Measurements from ENCODE around the gene ZNF232.
"Not testable (repeated sequence)": the region's sequence is repeated elsewhere in the genome, so short reads cannot be mapped to it uniquely, and the experiment has no call there.

ZNF232 gene

GRCh38 chr17:5092218-5093010 is 19.3 kb downstream of the ZNF232 start:
- no peak for DNase-seq

- DNase-seq: no peak
Observed at GRCh38 chr17:5080591-5080990, 31.1 kb downstream of the ZNF232 start.

GRCh38 chr17:5078106-5079028 is 33.3 kb downstream of the ZNF232 start, which contains the start of gene ZFP3:
ZFP3 (plus strand) TSS chr17:5078467; CDS start chr17:5091505, 13,038 bp downstream.
- DNase-seq: no peak

- DNase-seq: no peak
Observed at GRCh38 chr17:5077781-5078105, 33.9 kb downstream of the ZNF232 start.

- DNase-seq: not testable (repeated sequence)
Observed at GRCh38 chr17:5077275-5077674, 34.4 kb downstream of the ZNF232 start.

GRCh38 chr17:5075472-5075871 is 36.2 kb downstream of the ZNF232 start:
- not testable (repeated sequence) for DNase-seq

- DNase-seq: no peak
Observed at GRCh38 chr17:5069724-5070123, 42.0 kb downstream of the ZNF232 start.

- no peak for DNase-seq
Observed at GRCh38 chr17:5068236-5068635, 43.4 kb downstream of the ZNF232 start.

GRCh38 chr17:5065227-5065744 is 46.4 kb downstream of the ZNF232 start:
- no peak for DNase-seq

Data from cortex of kidney (tissue), 1 donor.